GM19238 (cell line): ENCODE measurements around the gene SCN7A.
"Not testable (repeated sequence)": the region's sequence is repeated elsewhere in the genome, so short reads cannot be mapped to it uniquely, and the experiment has no call there.

Experiments
- DNase-seq: peaks from one replicate; pipeline ENCODE4 v3.0.0; 2011; ENCODE audit warnings: low spot score; ENCODE audit not compliant: insufficient read length

SCN7A gene

DNA sequence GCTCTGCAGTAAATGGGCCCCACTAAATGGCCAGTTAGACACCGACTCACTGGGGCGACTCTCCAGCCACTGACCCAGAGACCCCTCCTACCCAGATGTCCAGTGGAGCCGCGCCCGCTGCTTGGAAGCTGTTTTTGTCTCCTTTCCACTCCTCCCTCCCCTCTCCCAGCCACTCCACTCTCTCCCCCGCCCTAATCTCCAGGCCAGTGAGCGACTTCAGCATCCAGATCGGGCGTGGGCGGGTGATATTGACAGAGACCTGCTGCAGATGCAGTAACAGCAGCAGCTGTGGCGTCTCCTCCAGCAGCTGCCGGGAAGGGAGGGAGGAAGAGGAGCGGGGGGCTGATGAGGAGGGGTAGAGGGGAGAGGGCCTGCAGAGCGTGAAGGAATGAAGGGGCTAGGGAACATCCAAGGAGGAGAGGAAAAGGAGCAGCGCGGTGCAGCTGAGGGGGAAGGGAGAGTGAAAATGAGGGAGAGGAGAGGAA lies at the start of gene SCN7A:
SCN7A (minus strand) TSS at position 110 of the 485 bp plus-strand sequence. CDS start 16,553 bp downstream, outside the sequence.
- DNase-seq, result no peak

DNA sequence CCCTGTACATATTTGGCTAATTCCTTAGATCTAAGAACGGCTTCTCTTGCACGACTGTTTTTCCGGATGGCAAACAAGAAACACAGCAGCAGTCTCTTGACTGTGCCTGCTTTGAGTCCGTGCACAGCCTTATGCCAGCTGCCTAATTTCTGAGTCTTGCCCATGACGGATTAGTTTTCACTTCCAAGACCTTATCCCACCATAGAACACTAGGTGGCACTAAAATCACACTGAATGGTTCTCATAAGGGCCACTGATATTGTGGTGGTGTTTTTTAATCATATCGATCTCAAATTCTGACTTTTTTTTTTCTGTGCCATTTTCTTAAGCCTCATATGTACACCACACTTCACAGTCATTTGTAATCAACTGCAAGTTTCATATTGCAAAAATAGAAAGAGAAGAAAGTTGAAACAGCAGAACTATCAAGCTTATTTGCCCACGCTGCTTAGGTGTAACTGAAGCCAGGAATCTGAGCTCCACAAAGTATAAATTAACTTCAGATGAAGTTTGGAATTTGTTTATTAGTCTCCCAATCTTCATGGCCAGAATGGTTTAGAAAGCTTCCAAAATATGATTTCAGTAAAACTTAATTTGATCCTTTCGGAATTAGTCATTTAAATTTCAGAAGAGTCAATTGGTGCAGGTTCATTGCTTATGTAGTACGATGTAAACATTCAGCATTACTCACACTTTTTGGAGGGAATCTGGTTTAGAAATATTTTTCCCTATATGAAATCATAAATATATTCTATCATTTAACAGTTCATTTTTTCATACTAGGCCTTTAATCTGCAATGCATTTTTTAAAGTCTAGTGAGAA lies 45.5 kb upstream of the SCN7A start:
- no peak for DNase-seq

DNA sequence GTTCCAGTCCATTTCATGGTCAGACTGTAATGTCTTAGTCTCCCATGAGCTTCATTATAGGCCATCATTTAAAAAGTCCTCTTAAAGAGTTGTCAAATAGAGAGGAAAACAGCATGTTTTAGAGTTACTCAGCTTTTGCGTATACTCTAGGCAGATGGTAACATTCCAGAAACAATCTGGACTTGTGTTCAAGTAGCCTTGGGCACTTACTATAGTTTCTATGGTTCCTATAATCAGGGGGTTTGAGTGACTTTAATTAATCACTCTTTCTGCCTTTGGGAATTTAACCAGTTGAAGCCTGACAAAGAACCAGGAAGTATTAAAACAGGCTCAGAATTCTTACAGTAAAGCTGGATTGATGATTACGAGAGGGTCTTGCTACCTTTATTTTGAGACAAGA lies 42.1 kb upstream of the SCN7A start:
- DNase-seq, result no peak

DNA sequence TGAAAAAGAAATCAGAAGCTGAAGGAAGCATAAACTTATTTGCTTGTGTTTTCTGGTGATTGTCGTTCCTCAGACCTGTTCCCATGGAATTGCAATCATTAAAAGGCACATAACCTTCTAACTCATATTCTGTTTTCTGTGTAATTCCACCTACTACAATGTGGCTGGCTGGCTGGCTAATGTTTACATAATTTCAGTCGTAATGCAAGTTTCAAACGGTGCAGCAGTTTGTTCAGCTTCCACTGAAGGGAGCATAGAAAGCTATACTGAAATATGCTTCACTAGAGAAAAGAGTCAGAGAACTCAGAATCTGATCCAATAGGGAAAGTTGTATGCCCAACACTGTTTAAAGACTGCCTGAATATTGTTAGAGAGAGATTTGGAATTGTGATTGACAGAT lies 27.1 kb upstream of the SCN7A start:
- no peak for DNase-seq

DNA sequence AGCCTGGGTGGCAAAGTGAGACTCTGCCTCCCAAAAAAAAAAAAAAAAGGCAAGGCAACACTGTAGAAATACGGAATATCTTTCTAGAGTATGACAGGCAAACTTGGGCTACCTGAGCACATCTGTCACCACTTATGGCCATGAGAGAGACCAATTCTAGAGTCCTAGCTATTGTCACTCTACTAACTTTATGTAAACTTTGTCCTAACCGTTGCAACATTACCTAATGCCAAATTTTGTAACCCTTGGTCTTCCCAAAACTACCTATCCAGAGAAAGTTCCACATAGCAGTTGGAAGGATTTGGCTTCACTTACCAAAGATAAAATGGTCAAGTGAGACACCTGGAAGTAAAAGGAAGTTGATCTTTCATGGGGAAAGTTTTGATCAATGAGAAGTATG lies 26.6 kb upstream of the SCN7A start:
- DNase-seq, result no peak

DNA sequence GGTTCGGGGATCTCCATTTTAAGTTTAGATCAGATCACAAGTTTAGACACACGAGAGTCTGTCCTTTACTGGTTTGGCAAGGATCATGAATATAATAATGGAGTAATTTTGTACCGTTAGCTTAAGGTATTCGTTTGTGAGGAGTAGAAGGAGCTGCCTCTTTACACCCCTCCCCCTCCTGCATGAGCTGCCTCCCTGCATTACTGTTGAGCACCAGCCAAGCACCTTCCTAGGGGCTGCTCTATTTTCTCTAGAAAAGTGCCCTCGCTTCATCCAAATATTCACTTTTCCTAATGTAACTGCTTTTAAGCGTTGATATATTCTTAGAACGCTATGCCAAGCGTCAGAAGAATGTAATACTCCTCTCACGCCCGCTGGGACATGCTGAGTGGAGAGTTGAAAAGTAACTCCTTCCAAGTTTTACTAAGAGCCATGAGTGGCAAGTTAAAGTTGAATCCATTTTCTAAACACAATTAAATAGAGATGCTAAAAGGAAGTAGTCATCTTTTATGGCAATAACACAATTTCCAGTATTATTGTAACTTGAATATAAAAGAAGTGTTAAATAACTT lies 25.4 kb upstream of the SCN7A start:
- no peak for DNase-seq

DNA sequence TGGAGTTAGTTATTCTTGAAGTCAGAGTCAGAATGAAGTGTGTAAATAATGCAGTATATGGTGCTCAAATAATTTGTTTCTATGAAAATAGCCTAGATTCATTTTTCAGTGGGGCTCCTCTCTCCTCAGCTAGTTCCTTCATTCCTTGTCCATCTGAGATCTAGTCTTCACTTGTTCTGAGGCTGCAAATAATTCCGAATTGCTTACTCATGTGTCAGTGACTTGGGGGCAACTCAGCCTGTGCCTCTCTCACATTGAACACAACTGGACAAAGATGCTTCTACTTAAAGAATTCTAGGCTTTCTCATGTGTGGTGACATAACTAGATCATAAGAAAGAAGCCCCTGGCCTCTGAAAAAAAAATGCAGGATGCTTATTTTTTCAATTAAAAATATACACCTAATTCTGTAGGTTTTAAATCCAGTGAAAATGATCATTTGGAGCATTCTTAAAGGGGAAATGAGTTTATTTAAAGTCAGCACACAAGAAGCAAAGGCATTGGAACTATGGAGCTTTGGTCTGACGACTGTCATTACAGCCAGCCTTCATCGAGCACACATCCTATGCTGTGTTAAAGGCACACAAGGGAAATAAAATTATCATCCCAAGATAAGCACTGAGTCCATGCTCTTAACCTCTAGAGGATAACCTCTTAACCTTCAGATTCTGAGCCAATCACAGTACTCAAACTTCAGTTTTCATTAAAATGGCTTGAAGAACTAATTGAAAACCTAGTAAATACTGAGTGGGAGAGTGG lies 24.8 kb upstream of the SCN7A start:
- DNase-seq, result no peak

DNA sequence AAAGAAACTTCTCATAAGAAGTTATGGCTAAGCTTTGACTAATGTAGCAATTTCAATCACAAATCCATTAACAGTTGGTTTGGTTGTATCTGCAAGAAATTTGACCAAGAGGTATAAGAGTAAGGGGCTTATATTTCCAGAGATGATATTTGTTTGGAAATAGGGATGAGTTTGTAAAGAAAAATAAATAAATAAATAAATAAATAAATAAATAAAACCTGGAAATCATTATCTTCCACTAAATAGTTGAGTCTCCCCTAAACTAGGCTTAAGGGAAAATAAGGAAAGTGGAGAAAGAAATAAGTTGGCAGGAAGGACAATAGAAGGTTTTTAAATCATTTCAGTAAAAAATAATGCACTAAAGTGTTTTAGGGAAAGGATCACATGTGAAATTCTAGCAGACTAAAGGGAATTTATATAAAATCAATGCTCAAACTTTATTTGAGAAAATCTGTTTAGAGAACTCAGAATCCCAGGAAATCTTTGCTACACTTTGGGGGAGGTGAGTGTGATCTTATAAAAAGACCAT lies 23.5 kb upstream of the SCN7A start:
- DNase-seq, result no peak

DNA sequence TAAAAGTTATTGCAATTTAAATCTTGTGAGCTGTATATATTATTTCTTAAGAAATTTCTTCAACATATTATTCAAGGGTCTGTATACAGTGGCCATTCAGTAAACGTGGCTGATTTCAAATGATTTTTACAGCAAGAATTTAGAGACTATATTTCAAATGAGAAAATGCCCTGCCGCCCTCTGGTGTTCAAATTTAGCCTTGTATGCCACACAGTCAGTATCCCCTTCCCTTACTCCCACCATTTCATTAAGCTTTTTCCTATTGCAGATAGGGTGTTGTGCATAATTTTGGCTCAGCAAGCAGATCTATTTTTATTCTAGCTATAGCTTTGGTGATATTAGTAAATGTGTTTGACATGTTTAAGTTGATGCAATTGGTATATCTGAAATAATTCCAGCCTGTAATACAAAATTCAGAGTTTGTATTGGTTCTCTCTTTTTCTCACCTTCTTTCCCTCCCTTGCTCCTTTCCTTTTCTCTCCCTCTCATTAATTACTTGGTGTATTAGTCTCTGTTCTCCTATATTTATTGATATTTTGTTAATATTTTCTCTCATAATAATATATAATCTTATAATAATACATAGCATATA lies 22.8 kb upstream of the SCN7A start:
- DNase-seq, result no peak

DNA sequence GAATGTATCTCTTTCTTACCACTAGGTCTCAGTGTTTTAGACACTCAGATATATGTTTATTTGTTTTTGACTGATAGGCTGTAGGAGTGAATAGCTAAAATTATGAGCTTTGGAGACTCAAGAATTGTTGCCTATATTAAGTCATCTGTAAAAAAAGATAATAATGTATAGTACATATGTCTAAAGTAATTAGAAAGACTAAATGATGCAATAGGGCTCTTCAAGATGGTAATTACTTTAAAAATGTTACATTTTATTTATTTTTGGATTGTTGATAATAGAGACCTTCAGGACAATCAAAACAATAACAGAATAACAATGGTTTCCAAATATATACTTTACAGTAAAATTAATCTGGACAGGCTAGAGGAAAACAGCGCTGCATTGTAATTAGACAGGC lies 19.9 kb upstream of the SCN7A start:
- no peak for DNase-seq

DNA sequence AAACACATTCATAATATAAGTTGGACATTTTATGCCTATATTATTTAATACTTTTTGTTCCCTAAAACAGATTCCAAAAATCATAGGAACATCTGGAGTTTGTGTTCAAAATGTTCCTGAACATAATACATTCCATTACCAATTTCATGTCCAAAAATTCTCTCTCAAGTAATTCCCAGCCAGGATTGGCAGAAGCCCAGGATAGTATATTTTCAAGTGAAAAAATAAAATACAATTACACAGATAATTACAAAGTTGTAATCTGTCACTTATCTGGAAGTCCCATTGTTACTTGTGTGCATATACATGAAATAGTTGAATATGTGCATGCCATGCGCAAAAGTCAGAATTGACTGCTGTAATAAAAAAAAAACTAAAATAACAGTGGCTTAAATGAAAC lies 5.2 kb upstream of the SCN7A start:
- no peak for DNase-seq

DNA sequence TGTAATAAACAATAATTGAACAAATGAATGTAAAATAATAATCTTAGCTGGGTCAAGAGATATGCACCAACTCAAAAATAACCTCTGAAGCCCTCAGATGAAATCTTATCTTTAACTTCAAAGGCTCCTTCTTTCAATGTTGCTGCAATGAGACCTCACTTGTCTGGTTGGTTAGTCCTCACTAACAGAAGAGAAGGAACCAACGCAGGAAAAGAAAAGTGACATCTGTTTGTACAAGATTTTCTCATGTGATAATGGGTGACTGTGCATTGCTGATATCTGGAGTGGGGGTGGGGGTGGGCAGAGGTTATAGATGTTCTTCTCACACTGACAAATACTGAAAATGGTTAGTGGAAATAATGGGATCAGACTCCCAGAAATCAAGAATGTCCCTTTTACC lies 2.6 kb downstream of the SCN7A start:
- no peak for DNase-seq

DNA sequence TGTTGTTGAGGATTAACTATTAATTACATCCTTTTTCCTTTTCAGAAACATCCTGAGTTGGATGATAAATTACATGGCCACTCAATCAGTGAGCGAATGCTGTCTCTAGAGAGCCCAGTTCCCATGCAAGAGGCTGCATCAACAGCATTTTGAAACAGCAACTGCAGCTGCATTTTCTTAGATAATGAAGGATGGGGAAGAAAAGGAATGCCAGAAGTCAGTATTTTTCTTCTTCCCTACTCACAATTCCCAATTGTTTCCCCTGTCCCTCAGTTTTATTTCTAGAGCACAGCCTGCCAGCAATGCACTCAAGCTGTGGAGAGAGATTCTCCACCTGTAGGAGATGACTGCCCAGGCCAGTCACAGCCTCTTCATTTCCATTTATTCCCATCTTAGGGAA lies 6.9 kb downstream of the SCN7A start:
- DNase-seq, result no peak

DNA sequence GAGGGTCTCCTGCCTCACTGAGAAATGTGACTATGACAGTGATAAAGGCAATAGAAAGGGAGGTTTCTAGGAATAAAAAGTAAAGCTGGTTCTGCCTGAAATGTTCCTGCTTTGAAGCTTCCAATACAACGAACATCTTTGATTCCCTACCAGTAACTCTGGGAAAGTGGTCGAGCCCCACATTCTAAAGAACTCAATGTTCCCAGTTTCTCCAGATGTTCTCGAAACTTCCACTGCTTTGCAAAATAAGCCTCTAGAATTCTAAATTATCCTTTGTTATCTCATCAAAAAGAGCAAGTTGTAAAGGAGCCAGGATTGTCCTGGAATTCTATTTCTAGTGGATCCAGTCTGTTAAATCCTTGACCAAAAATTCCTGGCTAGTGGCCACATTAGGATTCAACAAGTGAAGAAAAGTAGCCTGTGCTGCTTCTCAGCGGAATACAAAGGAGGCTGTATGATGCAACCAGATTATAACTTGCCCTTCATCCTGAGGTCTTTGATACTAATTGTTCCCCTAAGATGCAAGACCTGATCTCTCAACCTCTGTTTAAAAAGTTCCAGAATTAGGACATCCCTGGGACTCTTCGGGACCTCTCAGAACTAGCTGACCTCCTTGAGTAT lies 8.4 kb downstream of the SCN7A start:
- DNase-seq, result no peak

DNA sequence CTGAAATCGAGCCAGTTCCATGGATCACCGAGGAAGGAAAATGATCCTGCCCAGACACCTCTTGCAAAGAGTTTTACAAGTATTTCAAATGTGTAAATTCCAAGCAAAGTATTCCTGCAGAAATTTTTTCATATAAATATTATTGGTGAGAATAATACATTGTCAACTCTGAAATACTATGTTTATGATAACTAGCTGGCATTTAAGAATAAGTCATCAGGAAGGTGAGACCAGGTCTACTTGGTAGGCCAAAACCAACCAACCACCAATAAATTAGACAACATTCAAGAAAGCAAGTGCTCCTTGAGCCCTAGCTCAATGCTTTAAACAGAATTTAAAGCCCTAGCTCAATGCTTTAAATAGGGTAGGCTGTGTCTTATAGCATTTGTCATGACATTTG lies 21.7 kb downstream of the SCN7A start:
- DNase-seq, result no peak

DNA sequence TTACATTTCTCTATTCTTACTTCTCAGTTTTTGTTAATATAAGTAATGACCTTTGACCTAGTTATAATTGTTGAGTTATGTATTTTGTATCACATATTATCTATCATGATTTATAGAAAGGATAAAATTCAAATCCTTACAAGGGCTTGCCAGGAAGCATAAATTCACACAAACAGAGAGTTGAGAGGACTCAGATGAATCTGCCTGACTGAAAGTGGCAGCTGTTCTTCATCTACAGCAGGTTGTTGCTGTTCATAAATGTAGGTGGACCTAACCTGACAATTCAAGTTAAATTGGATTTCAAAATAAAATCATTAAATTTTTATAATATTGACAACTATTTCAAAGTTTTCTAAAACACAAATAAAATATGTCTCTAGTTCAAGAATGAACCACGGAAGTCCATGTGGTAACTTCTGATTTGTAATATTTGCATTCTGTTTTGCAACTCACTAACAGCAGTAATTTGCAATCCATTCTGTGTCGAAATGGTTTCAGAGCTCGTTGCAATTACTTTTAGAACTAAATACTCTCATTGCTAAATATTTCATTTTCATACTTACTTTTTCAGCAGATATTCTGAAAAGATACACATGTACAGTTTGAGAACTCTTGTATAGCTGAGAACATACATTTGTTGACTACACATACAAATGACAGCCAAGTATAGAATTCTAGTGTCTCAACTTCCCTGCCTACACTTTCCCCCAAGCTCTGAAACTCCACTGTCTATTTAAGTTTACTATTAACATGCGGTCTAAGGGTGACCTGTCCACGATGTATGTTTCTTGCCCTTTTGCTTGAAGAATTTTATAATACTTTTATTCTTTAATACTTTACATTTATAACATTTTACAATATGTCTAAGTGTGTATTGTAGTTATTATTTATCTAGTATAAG lies 25.7 kb downstream of the SCN7A start:
- DNase-seq, result no peak

DNA sequence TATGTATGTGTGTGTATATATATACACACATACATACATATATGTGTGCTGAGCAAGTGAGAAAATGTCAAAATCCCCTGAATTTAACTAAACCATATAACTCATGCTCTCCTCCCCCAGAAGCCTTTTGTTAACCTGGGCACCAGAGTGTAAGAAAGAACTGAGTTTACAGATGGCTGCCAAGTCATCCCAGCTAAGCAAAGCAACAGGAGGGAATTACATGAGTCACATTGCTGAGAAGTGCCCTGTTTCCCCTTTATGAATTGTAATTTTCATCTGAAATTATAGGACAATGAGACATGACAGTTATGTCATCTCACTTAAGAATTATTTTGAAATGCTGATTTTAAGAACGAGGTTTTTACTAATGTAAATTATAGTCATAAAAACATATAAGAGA lies 29.9 kb downstream of the SCN7A start:
- no peak for DNase-seq

DNA sequence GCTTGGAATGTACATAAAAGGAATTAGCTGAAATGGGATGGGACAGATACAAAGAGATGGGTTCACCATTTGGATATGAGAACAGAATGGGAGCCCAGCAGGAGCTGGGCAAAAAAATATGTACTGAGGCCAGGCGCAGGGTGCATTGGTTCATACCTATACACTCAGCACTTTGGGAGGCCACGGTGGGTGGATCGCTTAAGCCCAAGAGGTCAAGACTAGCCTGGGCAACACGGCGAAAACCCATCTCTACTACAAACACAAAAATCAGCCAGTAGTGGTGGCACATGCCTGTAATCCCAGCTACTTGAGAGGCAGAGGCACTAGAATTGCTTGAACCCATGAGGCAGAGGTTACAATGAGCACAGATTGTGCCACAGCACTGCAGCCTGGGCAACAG lies 30.4 kb downstream of the SCN7A start:
- no peak for DNase-seq

DNA sequence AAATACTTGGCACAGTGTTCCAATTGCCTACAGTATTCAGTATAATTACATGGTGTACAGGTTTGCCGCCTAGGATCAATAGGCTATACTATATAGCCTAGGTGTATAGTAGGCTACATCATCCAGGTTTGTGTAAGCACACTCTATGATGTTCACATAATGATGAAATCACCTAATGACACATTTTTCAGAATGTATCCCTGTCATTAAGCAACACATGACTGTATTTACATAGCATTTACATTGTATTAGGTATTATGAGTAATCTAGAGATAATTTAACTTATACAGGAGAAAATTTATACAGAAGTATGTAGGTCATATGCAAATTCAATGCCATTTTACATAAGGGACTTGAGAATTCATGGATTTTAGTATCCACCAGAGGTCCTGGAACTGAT lies 35.4 kb downstream of the SCN7A start:
- DNase-seq, result no peak

DNA sequence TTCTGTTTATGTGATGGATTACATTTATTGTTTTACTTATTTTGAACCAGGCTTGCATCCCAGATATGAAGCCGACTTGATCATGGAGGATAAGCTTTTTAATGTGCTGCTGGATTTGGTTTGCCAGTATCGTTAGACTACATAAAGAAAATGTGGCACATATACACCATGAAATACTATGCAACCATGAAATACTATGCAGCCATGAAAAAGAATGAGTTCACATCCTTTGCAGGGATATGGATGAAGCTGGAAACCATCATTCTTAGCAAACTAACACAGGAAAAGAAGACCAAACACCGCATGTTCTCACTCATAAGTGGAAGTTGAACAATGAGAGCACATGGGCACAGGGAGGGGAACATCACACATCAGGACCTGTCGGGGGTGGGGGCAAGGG lies 38.2 kb downstream of the SCN7A start:
- DNase-seq, result not testable (repeated sequence)
